NT2/D1 (cell line): Measurements from ENCODE around the gene TRPV6.

Source experiments
- SUZ12 ChIP-seq: IDR thresholded peaks from 2 replicates; pipeline ENCODE4 v1.6.1; 2011; ENCODE audit not compliant: insufficient read length, insufficient read depth; ENCODE audit errors: extremely low read depth
- YY1 ChIP-seq: IDR thresholded peaks from 2 replicates; pipeline ENCODE4 v1.6.1; 2011; ENCODE audit not compliant: insufficient read length, insufficient read depth
- ZNF274 ChIP-seq: IDR thresholded peaks from 2 replicates; pipeline ENCODE4 v1.6.1; 2011; ENCODE audit warnings: mild to moderate bottlenecking, low read depth, low read length

DNA sequence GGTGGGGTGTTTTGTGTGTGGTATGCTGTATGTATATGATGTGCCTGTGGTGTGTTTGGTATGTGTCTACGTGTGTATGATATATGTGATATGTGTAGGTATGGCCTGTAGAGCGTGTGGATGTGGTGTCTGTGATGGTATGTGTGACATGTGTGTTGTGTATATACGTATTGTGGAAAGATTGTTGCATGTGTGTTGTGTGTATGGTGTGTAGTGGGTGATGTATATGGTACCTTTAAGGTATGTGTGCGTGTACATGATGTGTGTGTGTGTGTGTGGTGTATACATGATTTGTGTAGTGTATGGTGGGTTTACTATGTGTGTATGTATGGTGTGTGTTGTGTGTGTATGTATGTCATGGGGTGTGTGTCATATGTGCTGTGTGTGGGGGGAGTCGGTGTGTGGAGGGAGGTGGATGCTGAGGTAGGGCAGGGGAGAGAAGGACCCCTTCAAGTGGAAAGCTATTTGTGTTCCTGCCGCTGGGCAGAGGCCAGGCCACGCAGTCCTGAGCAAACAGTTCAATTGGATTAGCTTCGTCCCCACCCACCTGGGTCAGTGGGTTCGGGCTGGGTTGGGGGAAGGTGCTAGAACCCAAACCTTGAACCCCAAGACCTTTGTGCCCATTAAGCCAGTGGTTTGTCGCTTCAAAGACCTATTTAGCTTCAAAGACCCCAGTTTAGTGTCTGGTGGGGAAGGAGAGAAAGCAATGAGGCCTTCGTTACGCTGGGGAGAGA lies 1.9 kb upstream of the TRPV6 start:
- TF ChIP-seq ZNF274 (no peak), YY1 (no peak), SUZ12 (no peak)
